ENCODE data around the gene IRF2.

Gene IRF2

DNA sequence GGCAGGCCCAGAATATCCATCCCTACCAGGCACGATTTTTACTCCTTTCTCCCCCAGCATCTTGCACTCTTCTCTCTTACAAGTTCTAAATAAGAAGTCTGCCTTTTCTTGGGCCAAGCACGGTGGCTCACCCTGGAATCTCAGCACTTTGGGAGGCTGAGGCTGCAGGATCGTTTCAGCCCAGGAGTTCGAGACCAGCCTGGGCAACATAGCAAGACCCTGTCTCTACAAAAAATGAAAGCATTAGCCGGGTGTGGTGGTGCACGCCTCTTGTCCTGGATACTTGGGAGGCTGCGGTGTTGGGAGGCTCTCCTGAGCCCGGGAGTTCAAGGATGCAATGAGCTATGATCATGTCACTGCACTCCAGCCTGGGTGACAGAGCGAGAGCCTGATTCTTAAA, 64.8 kb downstream of the IRF2 start:
- H3K9ac ChIP-seq (ENCODE audit: low read length): peak overlapping the region; percentile 68
- peaks cover 64% of the 10 kb centered on the region for H3K4me1 ChIP-seq (ENCODE audit: low read length)
- peak overlapping the region; percentile 86 for H3K27ac ChIP-seq (ENCODE audit: low read length)
- no peaks in the 10 kb centered on the region for H3K9me2 ChIP-seq (replicated peaks; ENCODE audit: insufficient read depth, low read length)
- peak overlapping the region; percentile 57 for H3K4me2 ChIP-seq (ENCODE audit: low read depth, low read length)
- no peaks in the 10 kb centered on the region for H3K27me3 ChIP-seq (replicated peaks; ENCODE audit: insufficient read depth, low read length)
- no peaks in the 10 kb centered on the region for H4K20me1 ChIP-seq (ENCODE audit: insufficient read depth, low read length)
- peaks cover 77% of the 10 kb centered on the region for H3K79me2 ChIP-seq (ENCODE audit: low read length)
- peak overlapping the region; percentile 34 for H3K4me3 ChIP-seq (ENCODE audit: low read length)
- H3F3A ChIP-seq (ENCODE audit: insufficient read depth, low read length): peaks cover 54% of the 10 kb centered on the region
- no peaks in the 10 kb centered on the region; the same call in 1 of the 2 replicates for H3K9me3 ChIP-seq (replicated peaks; ENCODE audit: insufficient read depth, low read length)
- H3K36me3 ChIP-seq (replicated peaks; ENCODE audit: insufficient read depth, low read length): peaks cover 24% of the 10 kb centered on the region; the same call in 1 of the 2 replicates
- DNase-seq: no peak
- no peak overlapping the region for H2AFZ ChIP-seq (ENCODE audit: low read length)
- TF ChIP-seq, protein P1, sequence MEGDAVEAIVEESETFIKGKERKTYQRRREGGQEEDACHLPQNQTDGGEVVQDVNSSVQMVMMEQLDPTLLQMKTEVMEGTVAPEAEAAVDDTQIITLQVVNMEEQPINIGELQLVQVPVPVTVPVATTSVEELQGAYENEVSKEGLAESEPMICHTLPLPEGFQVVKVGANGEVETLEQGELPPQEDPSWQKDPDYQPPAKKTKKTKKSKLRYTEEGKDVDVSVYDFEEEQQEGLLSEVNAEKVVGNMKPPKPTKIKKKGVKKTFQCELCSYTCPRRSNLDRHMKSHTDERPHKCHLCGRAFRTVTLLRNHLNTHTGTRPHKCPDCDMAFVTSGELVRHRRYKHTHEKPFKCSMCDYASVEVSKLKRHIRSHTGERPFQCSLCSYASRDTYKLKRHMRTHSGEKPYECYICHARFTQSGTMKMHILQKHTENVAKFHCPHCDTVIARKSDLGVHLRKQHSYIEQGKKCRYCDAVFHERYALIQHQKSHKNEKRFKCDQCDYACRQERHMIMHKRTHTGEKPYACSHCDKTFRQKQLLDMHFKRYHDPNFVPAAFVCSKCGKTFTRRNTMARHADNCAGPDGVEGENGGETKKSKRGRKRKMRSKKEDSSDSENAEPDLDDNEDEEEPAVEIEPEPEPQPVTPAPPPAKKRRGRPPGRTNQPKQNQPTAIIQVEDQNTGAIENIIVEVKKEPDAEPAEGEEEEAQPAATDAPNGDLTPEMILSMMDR (IDR thresholded peaks at IDR 0.05; ENCODE audit: low read length): no peak
- TF ChIP-seq EZH2phosphoT487 (IDR thresholded peaks at IDR 0.05; ENCODE audit: low read length): no peak
- TF ChIP-seq EZH2 (optimal IDR thresholded peaks at IDR 0.05; ENCODE audit: low read depth, low read length): no peak

DNA sequence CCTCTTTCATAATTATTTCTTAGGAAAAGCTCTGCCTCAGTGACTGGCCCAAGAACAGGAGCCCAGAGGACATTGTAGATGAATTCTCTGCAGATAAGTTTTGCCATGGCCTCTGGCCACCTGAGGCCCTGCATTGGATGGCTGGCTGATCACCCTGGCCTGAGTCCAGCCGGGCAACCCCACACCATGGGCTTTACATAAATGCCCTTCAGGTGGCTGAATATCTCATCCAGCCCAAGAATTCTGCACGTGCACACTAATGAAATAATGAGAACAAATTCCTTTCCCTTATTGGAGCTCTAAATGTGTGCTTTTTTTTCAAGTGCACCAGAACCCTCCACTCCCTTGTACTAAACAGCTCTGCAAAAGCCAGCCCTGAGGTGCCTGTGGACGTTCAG, 65.7 kb downstream of the IRF2 start:
- peaks cover 71% of the 10 kb centered on the region for H3K79me2 ChIP-seq (ENCODE audit: low read length)
- peak overlapping the region; percentile 68 for H3K9ac ChIP-seq (ENCODE audit: low read length)
- H3K27me3 ChIP-seq (replicated peaks; ENCODE audit: insufficient read depth, low read length): no peaks in the 10 kb centered on the region
- H3K4me1 ChIP-seq (ENCODE audit: low read length): peaks cover 69% of the 10 kb centered on the region
- peak overlapping the region; percentile 57 for H3K4me2 ChIP-seq (ENCODE audit: low read depth, low read length)
- TF ChIP-seq, protein P1 (IDR thresholded peaks at IDR 0.05; ENCODE audit: low read length): no peak
- no peak for TF ChIP-seq EZH2 (optimal IDR thresholded peaks at IDR 0.05; ENCODE audit: low read depth, low read length)
- peak overlapping the region; percentile 86 for H3K27ac ChIP-seq (ENCODE audit: low read length)
- DNase-seq: no peak
- H3K36me3 ChIP-seq (replicated peaks; ENCODE audit: insufficient read depth, low read length): peaks cover 19% of the 10 kb centered on the region; the same call in 1 of the 2 replicates
- H3F3A ChIP-seq (ENCODE audit: insufficient read depth, low read length): peaks cover 59% of the 10 kb centered on the region
- H2AFZ ChIP-seq (ENCODE audit: low read length): no peak overlapping the region
- H3K9me3 ChIP-seq (replicated peaks; ENCODE audit: insufficient read depth, low read length): no peaks in the 10 kb centered on the region; the same call in 1 of the 2 replicates
- no peaks in the 10 kb centered on the region for H4K20me1 ChIP-seq (ENCODE audit: insufficient read depth, low read length)
- H3K4me3 ChIP-seq (ENCODE audit: low read length): peak overlapping the region; percentile 34
- no peaks in the 10 kb centered on the region for H3K9me2 ChIP-seq (replicated peaks; ENCODE audit: insufficient read depth, low read length)

DNA sequence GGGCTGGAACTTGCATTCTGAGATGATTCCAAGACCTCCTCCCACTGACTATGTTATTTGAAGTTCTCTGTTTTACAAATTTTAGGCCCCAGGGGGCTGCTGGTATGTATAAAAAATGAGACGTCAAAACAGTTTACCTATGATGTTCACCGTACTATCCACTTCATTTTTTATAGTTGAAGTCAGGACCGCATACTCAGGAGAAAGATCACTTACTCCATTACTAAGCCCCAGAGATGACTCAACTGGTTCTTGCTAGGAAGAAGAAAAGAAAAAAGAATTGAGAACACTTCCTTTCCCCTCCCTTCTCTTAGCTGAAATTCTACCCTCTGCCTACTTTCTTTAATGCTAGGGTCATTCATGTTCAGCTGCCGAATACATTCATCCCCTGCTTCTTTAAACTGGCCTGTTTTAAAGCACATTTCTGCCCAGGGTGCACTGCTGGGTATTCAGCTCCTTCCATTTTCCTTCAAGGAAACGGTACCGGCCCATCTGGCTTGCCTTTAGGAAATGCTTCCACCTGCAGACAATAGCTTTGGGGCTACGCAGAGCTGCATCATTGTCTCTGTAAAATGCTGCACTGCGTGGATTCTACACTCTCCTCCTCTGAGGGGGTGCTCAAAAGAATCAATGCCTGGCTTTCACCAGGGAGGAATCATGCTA, 66.2 kb downstream of the IRF2 start:
- H3K27me3 ChIP-seq (replicated peaks; ENCODE audit: insufficient read depth, low read length): no peaks in the 10 kb centered on the region
- no peak overlapping the region for H2AFZ ChIP-seq (ENCODE audit: low read length)
- H3K27ac ChIP-seq (ENCODE audit: low read length): peak overlapping the region; percentile 86; the same call in 1 of the 2 replicates
- H3K79me2 ChIP-seq (ENCODE audit: low read length): peaks cover 71% of the 10 kb centered on the region
- H3K9me2 ChIP-seq (replicated peaks; ENCODE audit: insufficient read depth, low read length): no peaks in the 10 kb centered on the region
- H3K4me1 ChIP-seq (ENCODE audit: low read length): peaks cover 74% of the 10 kb centered on the region
- TF ChIP-seq, protein P1 (IDR thresholded peaks at IDR 0.05; ENCODE audit: low read length): no peak
- TF ChIP-seq EZH2phosphoT487 (IDR thresholded peaks at IDR 0.05; ENCODE audit: low read length) (no peak), EZH2 (optimal IDR thresholded peaks at IDR 0.05; ENCODE audit: low read depth, low read length) (no peak)
- DNase-seq: no peak
- H3K9me3 ChIP-seq (replicated peaks; ENCODE audit: insufficient read depth, low read length): no peaks in the 10 kb centered on the region; the same call in 1 of the 2 replicates
- H3K4me3 ChIP-seq (ENCODE audit: low read length): no peak overlapping the region
- peak overlapping the region; percentile 57; the same call in 1 of the 2 replicates for H3K4me2 ChIP-seq (ENCODE audit: low read depth, low read length)
- H3F3A ChIP-seq (ENCODE audit: insufficient read depth, low read length): peaks cover 61% of the 10 kb centered on the region
- H3K9ac ChIP-seq (ENCODE audit: low read length): peak overlapping the region; percentile 68; the same call in 1 of the 2 replicates
- no peaks in the 10 kb centered on the region for H4K20me1 ChIP-seq (ENCODE audit: insufficient read depth, low read length)
- peaks cover 18% of the 10 kb centered on the region; the same call in 1 of the 2 replicates for H3K36me3 ChIP-seq (replicated peaks; ENCODE audit: insufficient read depth, low read length)
